ENCODE results near the gene STPG3. TPM values are rescaled to one million over a fixed set of nuclear protein-coding genes. Genes with fewer than 3 reads are reported as not detected.

The STPG3 gene
- total and polyA plus RNA-seq, 2 of the 8 experiments (the other 6 are each of a cell fraction or from before 2014, with no cell fraction given): not detected

- H2BK12ac ChIP-seq (ENCODE audit: low read depth, low read length): no peak overlapping the region
- peak overlapping the region; percentile 14 to 15; a peak in 1 of 4 replicates for H3K4me2 ChIP-seq (ENCODE audit: insufficient read depth in 1 of 2, low read depth in 2 of 2, low read length in 2 of 2)
- H2BK120ac ChIP-seq (replicated peaks; ENCODE audit: low read depth, low read length): no peak overlapping the region
- no peak overlapping the region for H3K23ac ChIP-seq (ENCODE audit: insufficient read length)
- no peak overlapping the region; a peak in 1 of 7 replicates for H3K9ac ChIP-seq (replicated peaks in 1 of 4; ENCODE audit: extremely low read depth in 1 of 4, low read depth in 3 of 4, low read length in 3 of 4)
- H3K18ac ChIP-seq (ENCODE audit: extremely low read depth, low read length): no peak overlapping the region
- H3K4me1 ChIP-seq (replicated peaks in 1 of 4; ENCODE audit: control insufficient read depth in 3 of 4, insufficient read depth in 4 of 4, low read length in 3 of 4): peaks cover 0 to 20% (median 11%) of the 10 kb centered on the region in 4 experiments; a peak in 5 of 7 replicates
- WGBS, 2 experiments (ENCODE audit: extremely low coverage in 1 of 2, insufficient coverage in 1 of 2, insufficient read length in 1 of 2, insufficient replicate concordance in 2 of 2, low coverage in 1 of 2, low lambda C conversion rate in 2 of 2, missing lambda C conversion rate in 1 of 2): 80% methylated on average over 15 of the region's 15 CpGs; no CpG with 5 or more reads in 1 of the 2 experiments
- H3K4me3 ChIP-seq (ENCODE audit: extremely low read depth in 1 of 4, insufficient read depth in 2 of 4, low read depth in 3 of 4, low read length in 4 of 4): no peak overlapping the region
- no peak overlapping the region for H2AK5ac ChIP-seq (ENCODE audit: low read depth, low read length)
- H3K79me1 ChIP-seq (ENCODE audit: low read depth, low read length): peaks cover 5% of the 10 kb centered on the region
- no peak overlapping the region for H3K4ac ChIP-seq (replicated peaks; ENCODE audit: insufficient read length, low read depth, low read length)
- no peak overlapping the region for H2BK15ac ChIP-seq (ENCODE audit: low read length)
- no peak overlapping the region for H3K27ac ChIP-seq (ENCODE audit: low read depth, low read length)
- peaks cover 0 to 17% of the 10 kb centered on the region in 2 experiments; a peak in 2 of 4 replicates for H3K79me2 ChIP-seq (ENCODE audit: control insufficient read depth in 1 of 2, insufficient read depth in 2 of 2, low read length in 2 of 2)
- no peak overlapping the region for H2BK5ac ChIP-seq (ENCODE audit: low read depth, low read length)
- CTCF ChIA-PET (ENCODE audit: partially characterized antibody): interaction anchor here (0.8 to 9.1 kb wide), 12 partner anchors 9 to 40 kb away, joined by 3 to 113 read pairs (median 4); partner anchors contain the start of genes CYSRT1, NELFB, RNF208 and RNF224
- H2AFZ ChIP-seq (ENCODE audit: low read length): no peak overlapping the region
- TF ChIP-seq MAX (IDR thresholded peaks at IDR 0.05): no peak
- no peak for TF ChIP-seq HDAC6 (IDR thresholded peaks at IDR 0.05; ENCODE audit: low read depth, low read length)
- TF ChIP-seq RAD21 (IDR thresholded peaks at IDR 0.05 in 1 of 2, conservative IDR thresholded peaks at IDR 0.05 in 1 of 2; ENCODE audit: low read depth in 2 of 2, low read length in 2 of 2): no peak
- TF ChIP-seq EGR1 (IDR thresholded peaks at IDR 0.05; ENCODE audit: borderline replicate concordance, low read depth, low read length): no peak
- peak in 1 of 2 experiments; percentile 64; a peak in 1 of 3 replicates for TF ChIP-seq POLR2A (IDR thresholded peaks at IDR 0.05; ENCODE audit: control extremely low read depth in 1 of 2, low read depth in 2 of 2, low read length in 2 of 2)
- TF ChIP-seq PHF8 (conservative IDR thresholded peaks at IDR 0.05; ENCODE audit: low read depth, low read length): no peak
- TF ChIP-seq ATF2 (IDR thresholded peaks at IDR 0.05; ENCODE audit: low read length): peak; percentile 65; the same call in 1 of the 2 replicates
- TF ChIP-seq SP4 (IDR thresholded peaks at IDR 0.05; ENCODE audit: low read length): 0 out of 2 replicates have a peak, but pooled peaks have one; percentile 27
- peak; percentile 87 for TF ChIP-seq POLR2AphosphoS5 (IDR thresholded peaks at IDR 0.05; ENCODE audit: low read depth, low read length)
- H3K27me3 ChIP-seq (replicated peaks in 1 of 4; ENCODE audit: control insufficient read depth in 3 of 4, extremely low read depth in 1 of 4, insufficient read depth in 3 of 4, low read length in 3 of 4): no peaks in the 10 kb centered on the region; a peak in 1 of 7 replicates
- FAIRE-seq (no peak), DNase-seq (ENCODE audit: low read depth in 1 of 2, low spot score in 2 of 2) (peak in 1 of 2 experiments; percentile 50)
- peaks cover 6 to 18% (median 15%) of the 10 kb centered on the region in 4 experiments; a peak in 7 of 8 replicates for H3K36me3 ChIP-seq (ENCODE audit: control insufficient read depth in 2 of 4, insufficient read depth in 4 of 4, low read length in 3 of 4)
- peaks cover 17 to 18% of the 10 kb centered on the region in 2 experiments for H4K20me1 ChIP-seq (replicated peaks in 1 of 2; ENCODE audit: control insufficient read depth in 1 of 2, insufficient read depth in 2 of 2, low read length in 2 of 2)
- H4K91ac ChIP-seq (replicated peaks; ENCODE audit: insufficient read length, low read length): no peak overlapping the region
- H4K5ac ChIP-seq (ENCODE audit: insufficient read length, low read depth, low read length): no peak overlapping the region
- no peaks in the 10 kb centered on the region for H3K9me3 ChIP-seq (ENCODE audit: insufficient read depth in 2 of 2, low read depth in 1 of 2, low read length in 1 of 2)
- H3K23me2 ChIP-seq (ENCODE audit: low read depth, low read length): peaks cover 5% of the 10 kb centered on the region; the same call in 1 of the 2 replicates
- H3K14ac ChIP-seq (ENCODE audit: insufficient read length): no peak overlapping the region
- H2BK20ac ChIP-seq (ENCODE audit: low read length): no peak overlapping the region
- H3K56ac ChIP-seq (replicated peaks; ENCODE audit: insufficient read length, low read depth, low read length): no peak overlapping the region
- POLR2A ChIA-PET (ENCODE audit: partially characterized antibody): interaction anchor here (0.8 to 69.9 kb wide), 8 partner anchors 9 to 383 kb away, joined by 3 to 1462 read pairs (median 5); partner anchors contain the start of genes CYSRT1, NDOR1, NELFB and NPDC1
- no peak overlapping the region for H4K8ac ChIP-seq (ENCODE audit: extremely low read depth, insufficient read depth, low read length)
These were observed 7.2 kb upstream of the STPG3 start for GRCh38 chr9:137243626-137244485.

Data from H1 (cell line).